NCI-H1105 treated with DMSO at 0.1 percent for 48 hours (cell line): ENCODE data around the gene CALCOCO1.
"Not testable (repeated sequence)": the region's sequence is repeated elsewhere in the genome, so short reads cannot be mapped to it uniquely, and the experiment has no call there.

ENCODE experiments used
- DNase-seq: peaks from one replicate; lab custom pipeline; 2025; lab: John Stamatoyannopoulos, UW

CALCOCO1 gene

GRCh38 chr12:53696655-53697331, 30.5 kb downstream of the CALCOCO1 start:
- peak; percentile 38 for DNase-seq

GRCh38 chr12:53696285-53696654, 31.0 kb downstream of the CALCOCO1 start:
- peak; percentile 93 for DNase-seq

GRCh38 chr12:53695152-53696145, 31.8 kb downstream of the CALCOCO1 start:
- peak; percentile 43 for DNase-seq

GRCh38 chr12:53694756-53695151, 32.5 kb downstream of the CALCOCO1 start:
- DNase-seq: no peak

DNA sequence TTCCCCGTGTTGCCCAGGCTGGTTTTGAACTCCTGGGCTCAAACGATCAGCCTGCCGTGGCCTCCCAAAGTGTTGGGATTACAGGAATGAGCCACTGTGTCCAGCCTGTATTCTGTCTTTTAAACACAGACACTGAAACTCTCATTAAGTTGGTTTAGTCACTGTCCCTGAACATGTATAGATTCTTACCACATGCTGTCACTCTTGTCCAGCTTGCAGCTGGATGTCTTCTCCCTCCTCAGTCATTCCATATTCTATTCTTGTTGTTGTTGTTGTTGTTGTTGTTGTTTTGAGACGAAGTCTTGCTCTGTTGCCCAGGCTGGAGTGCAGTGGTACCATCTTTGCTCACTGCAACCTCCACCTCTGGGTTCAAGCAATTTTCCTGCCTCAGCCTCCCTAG, 39.1 kb downstream of the CALCOCO1 start:
- no peak for DNase-seq

- DNase-seq: no peak
Measured at GRCh38 chr12:53686436-53686835, 40.8 kb downstream of the CALCOCO1 start.

GRCh38 chr12:53684654-53685220, 42.5 kb downstream of the CALCOCO1 start:
- DNase-seq: no peak

GRCh38 chr12:53683983-53684382, 43.3 kb downstream of the CALCOCO1 start:
- no peak for DNase-seq

- DNase-seq: no peak
Measured at GRCh38 chr12:53683494-53683893, 43.8 kb downstream of the CALCOCO1 start.

GRCh38 chr12:53680061-53680460, 47.2 kb downstream of the CALCOCO1 start:
- DNase-seq: not testable (repeated sequence)

DNA sequence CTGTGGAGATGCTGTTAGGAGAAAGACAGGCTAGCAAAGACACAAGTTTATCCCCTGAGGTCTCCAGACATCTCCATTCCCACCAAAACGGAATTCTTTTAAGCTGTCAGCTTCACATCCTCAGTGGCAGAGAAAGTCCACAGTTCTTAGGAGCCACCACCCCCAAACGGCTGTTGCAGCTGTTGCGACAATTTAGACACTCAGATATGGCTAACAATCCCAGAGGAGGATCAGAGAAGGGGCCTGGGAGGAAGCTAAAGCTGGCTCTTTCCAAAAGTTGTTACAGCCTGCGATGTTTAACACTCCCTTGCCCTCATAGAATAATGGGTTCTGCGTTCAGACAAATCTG, 49.5 kb downstream of the CALCOCO1 start:
- no peak for DNase-seq

DNA sequence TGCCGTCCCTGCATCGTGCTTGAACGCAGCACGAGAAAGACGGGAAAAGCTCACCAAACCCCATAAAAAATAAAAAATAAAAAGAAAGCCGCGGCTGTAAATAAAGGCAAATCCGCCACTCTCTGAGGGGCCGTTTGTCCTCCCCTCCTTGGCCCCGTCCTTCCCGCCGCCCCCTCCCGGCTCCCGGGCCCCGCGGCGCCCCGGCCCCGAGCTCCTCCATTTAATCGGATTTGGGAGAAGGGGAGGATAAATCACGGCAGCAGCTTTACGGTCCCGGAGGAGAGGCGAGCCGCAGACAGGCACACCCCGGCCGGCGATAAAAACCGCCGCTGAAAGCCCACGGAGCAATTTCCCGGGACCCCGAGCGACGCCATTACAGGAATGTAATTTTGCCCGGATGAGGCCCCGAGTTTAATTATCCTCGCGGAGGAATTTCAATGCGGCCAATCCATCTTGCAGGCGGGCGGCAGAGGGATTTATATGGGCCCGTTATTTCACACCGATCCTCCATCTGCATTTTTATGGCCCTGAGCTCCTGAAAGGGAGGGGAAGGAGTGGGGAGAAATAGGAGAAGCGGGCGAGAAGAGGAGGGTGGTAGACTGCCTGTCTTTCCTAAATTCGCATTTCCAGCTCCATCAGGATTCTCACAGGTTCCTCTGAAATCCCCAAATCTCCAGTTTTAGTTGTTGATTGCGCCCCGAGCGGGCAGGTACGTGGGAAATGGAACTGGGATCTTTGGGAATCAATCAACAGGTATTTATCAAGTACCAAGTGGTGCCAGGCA, 50.0 kb downstream of the CALCOCO1 start:
- no peak for DNase-seq

- no peak for DNase-seq
Measured at GRCh38 chr12:53676656-53677015, 50.6 kb downstream of the CALCOCO1 start.

GRCh38 chr12:53675701-53676607, 51.3 kb downstream of the CALCOCO1 start, which contains the start of gene ATP5MC2:
Gene ATP5MC2 (minus strand): TSS chr12:53676083. CDS start chr12:53672614, 3,469 bp downstream.
- DNase-seq: peak; percentile 93

DNA sequence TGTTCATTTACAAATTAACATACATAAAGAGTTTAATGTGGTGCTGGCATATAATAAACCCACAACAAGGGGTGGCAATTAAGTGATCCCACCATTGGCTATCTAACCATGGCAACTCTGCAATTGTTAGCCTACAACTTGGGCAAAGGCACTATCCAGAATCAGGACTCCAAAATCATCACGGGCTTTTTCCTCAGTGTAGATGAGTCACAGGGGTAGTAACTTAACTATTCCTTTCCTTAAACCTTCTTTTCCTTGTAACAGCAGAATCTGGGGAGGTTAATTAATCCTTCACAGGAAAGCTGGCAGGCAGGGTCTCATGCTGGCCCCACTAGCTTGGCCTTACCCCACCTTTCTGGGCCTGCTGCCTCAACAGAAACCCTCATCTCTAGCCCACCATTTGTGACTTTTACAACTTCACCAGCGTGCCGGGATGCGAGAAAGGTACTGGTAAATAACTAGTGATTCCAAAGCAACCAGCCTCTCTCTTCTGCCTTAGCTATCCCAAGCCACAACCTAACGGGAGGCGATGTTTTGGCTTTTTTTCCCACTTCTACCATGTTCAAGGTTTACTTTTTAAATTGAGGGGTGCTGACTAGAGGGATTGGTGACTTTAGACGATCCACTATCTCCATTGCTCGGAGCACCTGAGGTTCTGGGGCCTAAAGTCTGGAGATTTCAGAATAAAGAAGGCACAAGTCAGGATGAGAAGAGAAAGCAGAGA, 52.1 kb downstream of the CALCOCO1 start:
- no peak for DNase-seq

GRCh38 chr12:53670971-53671370, 56.3 kb downstream of the CALCOCO1 start:
- DNase-seq: no peak

DNA sequence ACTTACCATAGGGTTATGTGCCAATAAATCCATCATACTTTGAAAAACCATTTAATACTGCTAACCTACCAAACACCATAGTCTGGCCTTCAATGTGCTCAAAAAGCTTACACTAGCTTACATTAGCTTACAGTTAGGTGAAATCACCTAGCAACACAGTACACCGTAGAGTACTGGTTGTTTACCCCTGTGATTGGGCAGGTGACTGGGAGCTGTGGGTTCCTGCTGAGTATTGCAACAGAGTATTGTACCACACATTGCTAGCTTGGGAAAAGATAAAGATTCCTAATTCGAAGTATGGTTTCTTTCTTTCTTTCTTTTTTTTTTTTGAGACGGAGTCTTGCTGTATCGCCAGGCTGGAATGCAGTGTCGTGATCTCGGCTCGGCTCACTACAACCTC, 56.9 kb downstream of the CALCOCO1 start:
- no peak for DNase-seq

DNA sequence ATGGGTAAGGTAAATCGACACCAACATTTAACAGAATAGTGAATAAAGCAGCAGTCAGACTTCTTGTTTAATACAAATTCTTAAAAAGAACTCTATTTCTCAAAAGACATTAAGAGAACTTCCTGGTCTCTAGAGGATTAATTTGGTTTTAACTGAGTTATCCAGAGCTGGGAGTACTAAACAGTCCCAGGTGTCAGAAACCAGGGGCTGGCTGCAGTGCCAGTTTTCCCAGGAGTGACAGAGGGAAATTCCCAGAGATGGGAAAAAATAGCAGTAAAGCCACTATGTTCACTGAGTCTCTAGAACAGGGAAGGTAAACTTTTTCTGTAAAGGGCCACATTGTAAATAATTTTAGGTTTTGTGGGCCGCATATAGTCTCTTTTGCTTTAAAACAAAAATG, 60.2 kb downstream of the CALCOCO1 start:
- no peak for DNase-seq

- no peak for DNase-seq
Measured at GRCh38 chr12:53664936-53665335, 62.3 kb downstream of the CALCOCO1 start.

- DNase-seq: no peak
Measured at GRCh38 chr12:53664191-53664590, 63.1 kb downstream of the CALCOCO1 start.
